GM19193 (cell line): ENCODE data around the gene TEAD4.

ENCODE experiments used
- POLR2A ChIP-seq: IDR thresholded peaks from 4 replicates; pipeline ENCODE4 v1.6.1; 2011; ENCODE audit not compliant: insufficient read depth, insufficient read length; ENCODE audit errors: extremely low read depth

Gene TEAD4

DNA sequence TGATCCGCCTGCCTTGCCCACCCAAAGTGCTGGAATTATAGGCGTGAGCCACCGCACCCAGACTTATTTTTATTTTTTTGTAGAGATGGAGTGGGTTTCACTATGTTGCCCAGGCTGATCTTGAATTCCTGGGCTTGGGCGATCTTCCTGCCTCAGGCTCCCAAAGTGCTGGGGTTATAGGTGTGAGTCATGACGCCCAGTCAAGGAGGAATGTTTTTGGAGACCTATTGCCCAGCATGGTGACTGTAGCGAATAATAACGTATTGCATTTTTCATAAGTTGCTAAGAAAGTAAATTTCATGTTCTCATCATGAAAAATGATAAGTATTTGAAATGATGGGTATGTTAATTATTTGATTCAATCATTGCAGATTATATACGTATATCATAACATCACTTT lies 46.5 kb downstream of the TEAD4 start:
- no peak for TF ChIP-seq POLR2A

DNA sequence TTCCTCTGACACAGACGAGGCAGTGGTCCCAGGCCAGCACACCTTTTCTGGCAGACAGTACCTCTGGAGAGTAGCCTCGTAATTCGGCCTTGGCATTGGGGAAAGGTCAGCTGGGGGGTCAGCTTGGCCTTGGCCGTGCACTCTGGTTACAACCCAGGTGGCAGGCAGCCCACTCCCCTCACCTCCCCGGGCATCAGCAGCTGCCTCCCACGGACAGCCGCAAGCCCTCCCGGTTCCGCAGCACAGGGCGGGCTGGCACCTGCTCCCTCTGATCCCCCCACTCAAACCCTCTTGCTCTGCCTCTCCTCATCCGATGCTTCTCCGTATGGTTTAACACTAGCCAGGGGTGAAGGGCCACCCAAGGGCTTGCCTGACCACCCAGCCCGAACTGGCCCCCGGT lies 50.6 kb downstream of the TEAD4 start:
- no peak for TF ChIP-seq POLR2A

GRCh38 chr12:3010214-3010930 lies 51.2 kb downstream of the TEAD4 start:
- TF ChIP-seq POLR2A: no peak

DNA sequence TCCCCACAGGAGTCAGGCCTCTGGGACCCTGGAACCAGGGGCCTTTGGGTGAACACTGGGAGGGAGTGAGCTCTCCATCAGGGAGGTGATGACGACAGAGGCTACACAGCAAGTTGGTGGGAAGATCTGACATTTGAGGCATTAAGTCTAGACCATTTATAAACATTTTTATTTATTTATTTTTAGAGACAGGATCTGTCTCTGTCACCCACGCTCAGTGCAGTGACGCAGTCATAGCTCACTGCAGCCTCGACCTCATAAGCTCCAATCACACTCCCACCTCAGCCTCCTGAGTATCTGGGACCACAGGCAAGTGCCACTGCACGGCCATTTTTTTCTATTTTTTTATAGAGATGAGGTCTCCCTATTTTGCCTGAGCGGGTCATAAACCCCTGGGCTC lies 53.6 kb downstream of the TEAD4 start:
- no peak for TF ChIP-seq POLR2A

DNA sequence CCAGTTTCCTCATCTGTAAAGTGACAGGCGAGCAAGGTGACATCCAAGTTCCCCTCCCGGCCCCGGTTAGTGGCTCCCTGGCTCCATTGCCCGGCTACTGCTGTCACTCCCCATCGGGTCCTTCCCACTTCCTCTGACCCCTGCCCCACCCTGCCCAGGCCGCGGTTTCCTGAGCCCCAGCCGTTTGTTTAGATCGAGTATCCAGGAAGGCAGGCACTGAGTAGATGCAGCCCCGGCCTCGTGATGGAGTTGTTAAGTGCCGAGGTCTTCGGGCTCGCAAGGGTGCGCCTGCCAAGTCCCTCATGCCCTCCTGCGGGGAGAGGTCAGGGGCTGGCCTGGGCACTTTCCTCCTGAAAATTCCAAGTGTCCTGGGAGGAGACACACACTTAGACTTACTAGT lies 55.4 kb downstream of the TEAD4 start:
- no peak for TF ChIP-seq POLR2A

DNA sequence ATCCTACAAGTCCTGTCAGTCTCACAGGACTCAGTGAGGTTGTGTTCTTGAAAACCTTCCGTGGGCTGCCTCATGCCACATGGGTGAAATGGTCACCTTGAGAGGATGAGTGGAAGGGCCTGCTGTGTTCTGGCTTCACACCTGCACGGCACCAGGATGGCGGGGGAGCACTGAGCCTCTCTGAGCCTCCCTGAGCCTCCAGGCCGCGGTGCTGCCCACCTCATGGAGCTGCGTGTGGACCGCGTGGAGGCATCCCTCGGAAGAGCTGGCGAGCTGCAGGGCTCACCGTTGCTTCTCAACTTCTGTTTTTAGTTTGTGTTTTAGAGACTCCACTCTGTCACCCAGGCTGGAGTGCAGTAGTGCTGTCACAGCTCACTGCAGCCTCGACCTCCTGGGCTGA lies 56.2 kb downstream of the TEAD4 start:
- no peak for TF ChIP-seq POLR2A

GRCh38 chr12:3016191-3016590 lies 57.0 kb downstream of the TEAD4 start:
- no peak for TF ChIP-seq POLR2A

DNA sequence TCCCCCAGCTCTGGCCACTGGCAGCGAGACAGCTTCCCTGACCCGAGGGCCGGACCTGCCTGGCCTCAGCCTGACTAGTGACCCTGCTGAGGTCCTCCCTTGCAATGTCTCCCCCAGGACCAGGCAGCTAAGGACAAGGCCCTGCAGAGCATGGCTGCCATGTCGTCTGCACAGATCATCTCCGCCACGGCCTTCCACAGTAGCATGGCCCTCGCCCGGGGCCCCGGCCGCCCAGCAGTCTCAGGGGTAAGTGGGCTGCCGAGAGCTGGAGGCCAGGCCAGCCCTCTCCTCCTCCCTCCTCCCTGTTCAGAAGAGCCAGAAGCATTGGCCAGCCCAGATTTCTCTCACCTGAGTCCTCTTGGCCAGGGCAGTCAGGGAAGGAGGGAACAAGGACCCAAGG lies 58.1 kb downstream of the TEAD4 start:
- no peak for TF ChIP-seq POLR2A

DNA sequence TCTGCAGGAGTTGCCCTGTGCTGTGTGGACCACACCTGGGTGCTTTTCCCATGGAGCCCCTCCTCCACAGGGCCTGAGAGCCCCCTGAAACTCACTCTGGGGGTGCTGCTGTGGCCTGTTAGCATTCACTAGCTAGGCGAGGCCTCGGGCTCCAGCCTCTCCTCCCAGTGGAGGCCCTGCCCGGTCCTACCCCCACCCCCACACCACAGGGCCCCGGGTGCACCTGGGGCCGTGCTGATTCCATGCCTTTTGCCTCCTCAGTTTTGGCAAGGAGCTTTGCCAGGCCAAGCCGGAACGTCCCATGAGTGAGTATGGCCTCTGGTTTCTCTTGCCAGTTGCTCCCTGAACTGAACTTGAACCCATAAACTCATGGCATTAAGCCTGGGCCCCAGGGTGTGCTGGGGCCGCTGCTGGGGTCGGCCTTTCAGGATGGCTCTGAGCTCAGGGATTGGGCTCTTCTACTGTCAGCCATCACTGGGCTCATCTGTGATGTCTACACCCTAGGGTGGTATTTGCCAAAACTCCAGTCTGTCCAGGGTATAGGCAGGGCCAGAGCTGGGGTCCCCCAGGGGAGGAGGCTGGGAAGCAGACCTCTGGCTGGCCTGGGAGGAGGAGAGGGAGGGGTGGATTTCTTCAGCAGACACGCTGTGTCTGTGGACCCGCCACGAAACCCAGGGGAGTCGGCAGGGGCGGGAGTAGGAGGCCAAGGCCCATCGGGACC lies 59.2 kb downstream of the TEAD4 start:
- TF ChIP-seq POLR2A: no peak

- no peak for TF ChIP-seq POLR2A
Observed at GRCh38 chr12:3019005-3019680, 59.9 kb downstream of the TEAD4 start.

GRCh38 chr12:3020399-3020798 lies 61.2 kb downstream of the TEAD4 start:
- TF ChIP-seq POLR2A: no peak

- TF ChIP-seq POLR2A: no peak
Observed at GRCh38 chr12:3020850-3021435, 61.7 kb downstream of the TEAD4 start.

DNA sequence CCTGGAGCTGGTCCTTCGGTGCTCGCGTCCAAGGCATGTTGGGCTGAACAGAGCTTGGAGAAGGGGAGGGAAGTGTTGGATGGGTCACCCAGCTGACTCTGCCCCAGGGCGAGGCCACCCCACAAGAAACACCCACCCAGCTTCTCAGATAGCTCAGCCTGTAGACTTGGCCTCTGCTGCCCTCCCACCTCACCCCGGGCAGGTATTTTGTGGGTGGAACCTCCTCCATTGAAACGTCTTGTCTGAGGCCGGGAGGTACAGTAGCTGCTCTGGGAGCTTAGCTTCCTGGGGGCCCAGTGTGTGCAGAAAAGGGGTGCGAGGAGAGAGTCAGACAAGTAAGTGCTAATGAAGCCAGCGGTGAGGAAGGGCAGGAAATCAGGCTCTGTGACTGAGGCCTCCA lies 63.2 kb downstream of the TEAD4 start:
- TF ChIP-seq POLR2A: no peak

- TF ChIP-seq POLR2A: no peak
Observed at GRCh38 chr12:3022961-3023360, 63.8 kb downstream of the TEAD4 start.

DNA sequence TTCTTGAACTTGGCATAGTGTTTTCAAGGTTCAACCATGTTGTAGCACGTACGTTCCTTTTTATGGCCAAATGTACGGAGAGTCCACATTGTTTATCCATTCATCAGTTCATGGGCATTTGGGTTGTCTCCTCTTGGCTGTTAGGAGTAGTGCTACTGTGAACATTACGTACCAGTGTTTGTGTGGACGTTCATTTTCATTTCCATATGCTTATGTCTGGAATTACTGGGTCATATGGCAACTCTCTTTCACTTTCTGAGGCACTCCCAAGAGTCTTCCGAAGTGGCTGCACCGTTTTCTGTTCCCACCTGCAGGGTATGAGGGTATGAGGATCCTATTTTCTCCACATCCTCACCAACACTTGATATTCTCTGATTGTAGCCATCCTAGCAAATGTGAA lies 68.9 kb downstream of the TEAD4 start:
- TF ChIP-seq POLR2A: no peak
